Panc1 (cell line): ENCODE measurements around the gene PANK4. TPM values are rescaled to one million over a fixed set of nuclear protein-coding genes. Genes with fewer than 3 reads are reported as not detected.
A peak's percentile ranks its signal among the peaks of the same experiment; 100 is the strongest.

Source experiments
- ATAC-seq: fragments of 200-7000 bp; cut with Tn5 transposase; 2 replicates; pipeline ENCODE4 v1.9.1; 2020; ENCODE audit warnings: mild to moderate bottlenecking, moderate library complexity
- BruUV-seq: library from RNA; stranded (reverse); fragments of 400-500 nt; replicated peaks from 2 replicates; lab custom pipeline; 2021; lab: Mats Ljungman, UMichigan
- CTCF ChIA-PET: fragments of 300-600 bp; sonication (Branson Sonifier 250); formaldehyde crosslinking; loops from one replicate; lab custom pipeline; 2022; ENCODE audit warnings: antibody characterized with exemption; lab: Charles Lee
- POLR2A ChIA-PET: fragments of 300-600 bp; sonication (Branson Sonifier 250); formaldehyde crosslinking; loops from one replicate; lab custom pipeline; 2022; ENCODE audit warnings: antibody characterized with exemption; lab: Charles Lee
- DNase-seq: peaks from one replicate; pipeline ENCODE4 v3.0.0-alpha.2; 2010; ENCODE audit warnings: low read depth, low spot score
- H3K27ac ChIP-seq: 2 replicates; pipeline ENCODE4 v1.5.1; 2011; ENCODE audit warnings: mild to moderate bottlenecking, low read length, inconsistent platforms
- H3K27me3 ChIP-seq: fragments of 200-500 bp; sonication (Bioruptor generic); 2 replicates; pipeline ENCODE4 v1.6.0; 2014; ENCODE audit warnings: low read length, inconsistent platforms; ENCODE audit not compliant: control insufficient read depth, insufficient read depth
- H3K36me3 ChIP-seq: fragments of 200-500 bp; sonication (Bioruptor generic); 2 replicates; pipeline ENCODE4 v1.5.1; 2014; ENCODE audit warnings: inconsistent platforms, mild to moderate bottlenecking, low read length, moderate library complexity; ENCODE audit not compliant: control insufficient read depth, insufficient read depth
- H3K4me1 ChIP-seq: 2 replicates; pipeline ENCODE4 v1.5.1; 2011; ENCODE audit warnings: inconsistent platforms, mild to moderate bottlenecking, low read length, moderate library complexity; ENCODE audit not compliant: control insufficient read depth, insufficient read depth
- H3K4me3 ChIP-seq, 2 experiments: 2 replicates each; pipeline ENCODE4 v1.5.1; 2011 to 2012; ENCODE audit warnings: low read depth in 2 of 2, low read length in 2 of 2, mild to moderate bottlenecking in 2 of 2, inconsistent platforms in 1 of 2, moderate library complexity in 1 of 2
- H3K9me3 ChIP-seq: fragments of 200-500 bp; sonication (Bioruptor generic); 2 replicates; pipeline ENCODE4 v1.5.1; 2014; ENCODE audit warnings: low read depth, mild to moderate bottlenecking, inconsistent platforms, low read length, moderate library complexity; ENCODE audit not compliant: control insufficient read depth, insufficient read depth
- CTCF ChIP-seq: fragments of 450-650 bp; IDR thresholded peaks from 2 replicates; pipeline ENCODE4 v1.5.1; 2017; ENCODE audit warnings: mild to moderate bottlenecking
- POLR2AphosphoS5 ChIP-seq: IDR thresholded peaks from 2 replicates; pipeline ENCODE4 v1.6.1; 2012; ENCODE audit warnings: mild to moderate bottlenecking, low read depth, low read length, moderate library complexity
- REST ChIP-seq, 2 experiments: IDR thresholded peaks; 2 replicates each; pipeline ENCODE4 v1.6.1; 2011 to 2012; ENCODE audit warnings: low read depth in 2 of 2, control low read depth in 1 of 2, low read length in 1 of 2, mild to moderate bottlenecking in 1 of 2, moderate library complexity in 1 of 2; ENCODE audit not compliant: insufficient read depth in 1 of 2
- SIN3A ChIP-seq: IDR thresholded peaks from 2 replicates; pipeline ENCODE4 v1.6.1; 2012; ENCODE audit warnings: low read depth, mild to moderate bottlenecking, low read length, moderate library complexity, borderline replicate concordance; ENCODE audit not compliant: insufficient read depth
- TCF7L2 ChIP-seq: IDR thresholded peaks from 2 replicates; pipeline ENCODE4 v1.6.1; 2011; ENCODE audit warnings: mild to moderate bottlenecking, low read depth, low read length, inconsistent platforms
- in situ Hi-C: cut with HindIII; loops from 2 replicates; pipeline ENCODE4 v1.10.0; 2016; ENCODE audit warnings: low sequenced_read_pairs, low pct_unique_long_range_greater_than_20kb
- intact Hi-C: fragments of 100-400 bp; cut with micrococcal nuclease; formaldehyde crosslinking; loops from one replicate; pipeline ENCODE4 v1.10.0; 2022; ENCODE audit not compliant: unreplicated experiment
- total RNA-seq: library from RNA; stranded (reverse); gene quantifications from one replicate; pipeline ENCODE4 v1.2.1, GENCODE V29; 2021; ENCODE audit not compliant: unreplicated experiment

PANK4 gene
- total RNA-seq, 1 experiment from 2014 or later: 35.9 TPM

GRCh38 chr1:2473198-2473597 lies 53.2 kb downstream of the PANK4 start:
- BruUV-seq: no TSS peak
- Histone ChIP-seq H3K4me1 (peaks cover 98% of the 10 kb centered on the region), H3K36me3 (no peaks in the 10 kb centered on the region), H3K27ac (peak overlapping the region; percentile 79), H3K4me3 (no peak overlapping the region), H3K9me3 (no peaks in the 10 kb centered on the region), H3K27me3 (no peaks in the 10 kb centered on the region)
- no peak for DNase-seq
- no peak for ATAC-seq
- ChIA-PET POLR2A (no interaction called here), CTCF (no interaction called here)
- TF ChIP-seq REST (IDR thresholded peaks at IDR 0.05; ENCODE audit: insufficient read depth in 1 of 2, low read depth in 2 of 2, low read length in 1 of 2): no peak
- TF ChIP-seq CTCF: no peak
- no peak for TF ChIP-seq POLR2AphosphoS5
- no peak for TF ChIP-seq SIN3A
- no peak for TF ChIP-seq TCF7L2
- in situ Hi-C loops (no loop called here), intact Hi-C loops (loop anchor here (10.0 kb wide), 1 partner anchor 58 kb away; the partner anchor contains the start of gene PEX10)

- peak overlapping the region; percentile 79 for H3K27ac ChIP-seq
- POLR2A ChIA-PET: no interaction called here
- BruUV-seq: no TSS peak
Measured at GRCh38 chr1:2472561-2473177, 53.7 kb downstream of the PANK4 start.

More at GRCh38 chr1:2472561-2473177, 53.7 kb downstream of the PANK4 start:
- no peak for DNase-seq
- no peaks in the 10 kb centered on the region for H3K9me3 ChIP-seq
- CTCF ChIA-PET: no interaction called here
- intact Hi-C loops: loop anchor here (10.0 kb wide), 1 partner anchor 58 kb away; the partner anchor contains the start of gene PEX10
- no peaks in the 10 kb centered on the region for H3K36me3 ChIP-seq
- no peak for ATAC-seq
- H3K4me3 ChIP-seq: no peak overlapping the region
- H3K4me1 ChIP-seq: peaks cover 98% of the 10 kb centered on the region
- in situ Hi-C loops: no loop called here
- H3K27me3 ChIP-seq: no peaks in the 10 kb centered on the region
- TF ChIP-seq CTCF (no peak), POLR2AphosphoS5 (no peak), SIN3A (no peak)
